Measurements from ENCODE around the gene HUS1B.
A peak's percentile ranks its signal among the peaks of the same experiment; 100 is the strongest.
"Not testable (repeated sequence)": the region's sequence is repeated elsewhere in the genome, so short reads cannot be mapped to it uniquely, and the experiment has no call there.

Gene HUS1B

DNA sequence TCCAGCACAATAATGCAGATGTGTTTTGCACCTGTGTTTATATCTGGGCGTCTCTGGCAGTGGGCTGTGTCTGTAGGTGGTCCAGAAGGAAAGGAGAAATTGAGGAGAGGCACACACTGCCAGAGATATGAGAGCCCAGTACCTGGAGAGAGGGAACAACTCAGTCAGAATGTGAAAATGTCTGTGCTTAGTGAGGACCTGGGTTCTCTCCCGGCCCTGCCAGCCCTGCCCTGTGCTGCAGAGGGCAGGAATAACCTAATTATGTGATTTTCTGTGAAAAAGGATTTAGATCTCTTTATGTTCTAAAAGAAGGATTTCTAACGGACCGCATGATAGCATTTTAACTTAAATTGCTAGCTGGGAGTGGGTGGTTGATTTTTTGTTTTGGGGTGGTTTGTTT is 44.3 kb upstream of the HUS1B start:
- DNase-seq (ENCODE audit: low read depth): no peak
- no peak for TF ChIP-seq CTCF (conservative IDR thresholded peaks at IDR 0.05; ENCODE audit: low read depth, low read length)
- H3K4me3 ChIP-seq (ENCODE audit: low read depth, low read length): no peak overlapping the region

- TF ChIP-seq CTCF (conservative IDR thresholded peaks at IDR 0.05; ENCODE audit: low read depth, low read length): no peak
- H3K4me3 ChIP-seq (ENCODE audit: low read depth, low read length): no peak overlapping the region
- no peak for DNase-seq (ENCODE audit: low read depth)
Measured at GRCh38 chr6:700490-700889, 43.6 kb upstream of the HUS1B start.

- DNase-seq (ENCODE audit: low read depth): no peak
- H3K4me3 ChIP-seq (ENCODE audit: low read depth, low read length): no peak overlapping the region
- TF ChIP-seq CTCF (conservative IDR thresholded peaks at IDR 0.05; ENCODE audit: low read depth, low read length): no peak
Measured at GRCh38 chr6:699319-699718, 42.4 kb upstream of the HUS1B start.

- not testable (repeated sequence) for H3K4me3 ChIP-seq (ENCODE audit: low read depth, low read length); DNase-seq (ENCODE audit: low read depth)
Measured at GRCh38 chr6:694431-695126, 37.7 kb upstream of the HUS1B start.

DNA sequence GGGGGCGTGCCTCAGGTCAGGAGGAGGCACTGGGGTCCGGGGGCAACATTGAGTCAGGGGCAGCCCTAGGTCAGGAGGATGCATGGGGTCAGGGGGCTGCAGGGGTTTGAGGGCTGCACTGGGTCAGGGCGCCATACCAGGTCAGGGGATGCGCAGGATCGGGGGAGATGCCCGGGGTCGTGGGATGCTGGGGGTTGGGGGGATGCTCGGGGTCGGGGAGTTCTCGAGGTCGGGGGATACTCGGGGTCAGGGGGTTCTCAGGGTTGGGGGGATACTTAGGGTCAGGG is 36.8 kb upstream of the HUS1B start:
- no peak for DNase-seq (ENCODE audit: low read depth)
- peak overlapping the region; percentile 98 for H3K4me3 ChIP-seq (ENCODE audit: low read depth, low read length)
- no peak for TF ChIP-seq CTCF (conservative IDR thresholded peaks at IDR 0.05; ENCODE audit: low read depth, low read length)

GRCh38 chr6:692858-693722 is 36.2 kb upstream of the HUS1B start, which contains the start of gene EXOC2:
Gene EXOC2, minus strand, starts transcription at chr6:693139. Its CDS starts 55,321 bp downstream, at chr6:637818.
- TF ChIP-seq CTCF (conservative IDR thresholded peaks at IDR 0.05; ENCODE audit: low read depth, low read length): no peak
- DNase-seq (ENCODE audit: low read depth): peak; percentile 84
- H3K4me3 ChIP-seq (ENCODE audit: low read depth, low read length): peak within 1 kb of the TSS; percentile 98

- TF ChIP-seq CTCF (conservative IDR thresholded peaks at IDR 0.05; ENCODE audit: low read depth, low read length): no peak
- peak; percentile 59 for DNase-seq (ENCODE audit: low read depth)
- peak overlapping the region; percentile 98 for H3K4me3 ChIP-seq (ENCODE audit: low read depth, low read length)
Measured at GRCh38 chr6:692356-692851, 35.5 kb upstream of the HUS1B start.

Data from choroid plexus epithelial cell (primary cell).